Measurements from ENCODE around the gene ADGRG3. TPM values are rescaled to one million over a fixed set of nuclear protein-coding genes. Genes with fewer than 3 reads are reported as not detected.

Gene ADGRG3
- total and polyA plus RNA-seq, 2 experiments from 2014 or later, result not detected

DNA sequence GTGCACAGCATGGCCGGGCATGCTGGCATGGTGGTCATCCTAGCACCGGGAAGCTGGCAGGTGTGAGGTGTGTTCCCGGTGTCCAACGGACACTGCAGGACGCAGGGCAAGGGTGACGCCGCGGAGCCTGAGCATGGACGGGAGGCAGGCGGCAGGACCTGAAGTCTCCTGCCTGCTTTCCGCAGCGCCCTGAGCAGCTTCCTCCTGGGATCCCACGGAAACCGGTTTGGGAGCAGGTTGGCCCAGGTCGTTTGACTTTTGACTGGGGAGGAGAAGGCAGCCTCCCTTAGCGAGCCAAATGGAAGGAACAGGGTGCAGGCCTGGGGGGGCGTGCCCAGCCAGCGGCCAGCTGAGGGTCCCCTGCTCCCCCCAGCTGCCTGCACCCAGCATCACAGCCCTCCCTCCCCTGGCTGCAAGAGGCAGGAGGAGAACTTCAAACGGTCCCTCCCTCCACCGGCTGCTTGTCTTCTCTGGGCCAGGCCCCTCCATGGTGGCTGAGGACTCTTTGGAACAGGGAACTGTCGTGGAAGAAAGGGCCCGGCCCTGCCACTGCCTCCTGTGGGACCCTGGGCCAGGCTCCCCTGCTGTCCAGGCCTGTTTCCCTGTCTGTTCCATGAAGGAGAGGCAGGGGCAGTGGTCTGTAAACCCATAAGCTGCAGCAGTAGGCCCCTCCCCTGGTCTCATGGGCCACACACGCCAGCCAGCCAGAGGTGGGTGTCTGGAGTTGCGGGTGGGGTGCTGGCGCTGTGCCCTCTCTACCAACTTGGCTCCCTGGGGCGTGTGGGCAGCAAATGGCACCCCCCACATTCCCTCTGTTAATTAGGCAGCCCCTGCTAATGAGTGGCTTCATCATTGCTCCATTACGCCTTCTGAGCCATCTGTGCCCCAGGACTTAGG lies 47.5 kb upstream of the ADGRG3 start:
- TF ChIP-seq EZH2 (IDR thresholded peaks at IDR 0.05; ENCODE audit: low read depth, unreplicated experiment) (no peak), CTCF (conservative IDR thresholded peaks at IDR 0.05; ENCODE audit: low read depth in 2 of 2) (no peak), STAT1 (IDR thresholded peaks at IDR 0.05; ENCODE audit: unreplicated experiment) (no peak), ZNF114 (CRISPR knock-in tag; IDR thresholded peaks at IDR 0.05) (no peak), EZH2phosphoT487 (IDR thresholded peaks at IDR 0.05; ENCODE audit: unreplicated experiment) (no peak), ZNF331 (CRISPR knock-in tag; IDR thresholded peaks at IDR 0.05; ENCODE audit: low read depth) (no peak), POLR2AphosphoS5 (IDR thresholded peaks at IDR 0.05; ENCODE audit: low read depth) (no peak)
- TF ChIP-seq, protein P1, sequence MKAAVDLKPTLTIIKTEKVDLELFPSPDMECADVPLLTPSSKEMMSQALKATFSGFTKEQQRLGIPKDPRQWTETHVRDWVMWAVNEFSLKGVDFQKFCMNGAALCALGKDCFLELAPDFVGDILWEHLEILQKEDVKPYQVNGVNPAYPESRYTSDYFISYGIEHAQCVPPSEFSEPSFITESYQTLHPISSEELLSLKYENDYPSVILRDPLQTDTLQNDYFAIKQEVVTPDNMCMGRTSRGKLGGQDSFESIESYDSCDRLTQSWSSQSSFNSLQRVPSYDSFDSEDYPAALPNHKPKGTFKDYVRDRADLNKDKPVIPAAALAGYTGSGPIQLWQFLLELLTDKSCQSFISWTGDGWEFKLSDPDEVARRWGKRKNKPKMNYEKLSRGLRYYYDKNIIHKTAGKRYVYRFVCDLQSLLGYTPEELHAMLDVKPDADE (IDR thresholded peaks at IDR 0.05), result no peak
- TF ChIP-seq, protein P2, sequence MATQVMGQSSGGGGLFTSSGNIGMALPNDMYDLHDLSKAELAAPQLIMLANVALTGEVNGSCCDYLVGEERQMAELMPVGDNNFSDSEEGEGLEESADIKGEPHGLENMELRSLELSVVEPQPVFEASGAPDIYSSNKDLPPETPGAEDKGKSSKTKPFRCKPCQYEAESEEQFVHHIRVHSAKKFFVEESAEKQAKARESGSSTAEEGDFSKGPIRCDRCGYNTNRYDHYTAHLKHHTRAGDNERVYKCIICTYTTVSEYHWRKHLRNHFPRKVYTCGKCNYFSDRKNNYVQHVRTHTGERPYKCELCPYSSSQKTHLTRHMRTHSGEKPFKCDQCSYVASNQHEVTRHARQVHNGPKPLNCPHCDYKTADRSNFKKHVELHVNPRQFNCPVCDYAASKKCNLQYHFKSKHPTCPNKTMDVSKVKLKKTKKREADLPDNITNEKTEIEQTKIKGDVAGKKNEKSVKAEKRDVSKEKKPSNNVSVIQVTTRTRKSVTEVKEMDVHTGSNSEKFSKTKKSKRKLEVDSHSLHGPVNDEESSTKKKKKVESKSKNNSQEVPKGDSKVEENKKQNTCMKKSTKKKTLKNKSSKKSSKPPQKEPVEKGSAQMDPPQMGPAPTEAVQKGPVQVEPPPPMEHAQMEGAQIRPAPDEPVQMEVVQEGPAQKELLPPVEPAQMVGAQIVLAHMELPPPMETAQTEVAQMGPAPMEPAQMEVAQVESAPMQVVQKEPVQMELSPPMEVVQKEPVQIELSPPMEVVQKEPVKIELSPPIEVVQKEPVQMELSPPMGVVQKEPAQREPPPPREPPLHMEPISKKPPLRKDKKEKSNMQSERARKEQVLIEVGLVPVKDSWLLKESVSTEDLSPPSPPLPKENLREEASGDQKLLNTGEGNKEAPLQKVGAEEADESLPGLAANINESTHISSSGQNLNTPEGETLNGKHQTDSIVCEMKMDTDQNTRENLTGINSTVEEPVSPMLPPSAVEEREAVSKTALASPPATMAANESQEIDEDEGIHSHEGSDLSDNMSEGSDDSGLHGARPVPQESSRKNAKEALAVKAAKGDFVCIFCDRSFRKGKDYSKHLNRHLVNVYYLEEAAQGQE (IDR thresholded peaks at IDR 0.05; ENCODE audit: unreplicated experiment), result no peak
- Mint-ChIP-seq H3K4me3 (no peak overlapping the region), H3K9me3 (no peaks in the 10 kb centered on the region), H3K27me3 (ENCODE audit: insufficient read depth, low read depth, poor library complexity) (peaks cover 20% of the 10 kb centered on the region), H3K4me1 (peaks cover 44% of the 10 kb centered on the region), H3K36me3 (ENCODE audit: low read depth) (no peaks in the 10 kb centered on the region), H3K27ac (no peak overlapping the region)
- Histone ChIP-seq H3K27ac (ENCODE audit: low read depth) (no peak overlapping the region), H3K9me2 (ENCODE audit: insufficient read depth) (no peaks in the 10 kb centered on the region), H3K4me2 (no peak overlapping the region), H4K20me1 (replicated peaks; ENCODE audit: insufficient read depth) (no peaks in the 10 kb centered on the region), H2AFZ (peak overlapping the region; percentile 90), H3K4me3 (no peak overlapping the region), H3K79me2 (replicated peaks; ENCODE audit: insufficient read depth) (no peaks in the 10 kb centered on the region), H3K4me1 (ENCODE audit: insufficient read depth) (0 out of 2 replicates have a peak, but pooled peaks cover 5% of the 10 kb centered on the region), H3F3A (replicated peaks; ENCODE audit: low read depth) (no peaks in the 10 kb centered on the region), H3K27me3 (ENCODE audit: insufficient read depth) (no peaks in the 10 kb centered on the region), H3K36me3 (ENCODE audit: insufficient read depth) (no peaks in the 10 kb centered on the region)
- DNase-seq (ENCODE audit: low spot score) (peak; percentile 46), ATAC-seq (peak; percentile 56)

Data from GM23338 (cell line).